ENCODE results near the gene PCDHB10.
"Not testable (repeated sequence)": the region's sequence is repeated elsewhere in the genome, so short reads cannot be mapped to it uniquely, and the experiment has no call there.

DNA sequence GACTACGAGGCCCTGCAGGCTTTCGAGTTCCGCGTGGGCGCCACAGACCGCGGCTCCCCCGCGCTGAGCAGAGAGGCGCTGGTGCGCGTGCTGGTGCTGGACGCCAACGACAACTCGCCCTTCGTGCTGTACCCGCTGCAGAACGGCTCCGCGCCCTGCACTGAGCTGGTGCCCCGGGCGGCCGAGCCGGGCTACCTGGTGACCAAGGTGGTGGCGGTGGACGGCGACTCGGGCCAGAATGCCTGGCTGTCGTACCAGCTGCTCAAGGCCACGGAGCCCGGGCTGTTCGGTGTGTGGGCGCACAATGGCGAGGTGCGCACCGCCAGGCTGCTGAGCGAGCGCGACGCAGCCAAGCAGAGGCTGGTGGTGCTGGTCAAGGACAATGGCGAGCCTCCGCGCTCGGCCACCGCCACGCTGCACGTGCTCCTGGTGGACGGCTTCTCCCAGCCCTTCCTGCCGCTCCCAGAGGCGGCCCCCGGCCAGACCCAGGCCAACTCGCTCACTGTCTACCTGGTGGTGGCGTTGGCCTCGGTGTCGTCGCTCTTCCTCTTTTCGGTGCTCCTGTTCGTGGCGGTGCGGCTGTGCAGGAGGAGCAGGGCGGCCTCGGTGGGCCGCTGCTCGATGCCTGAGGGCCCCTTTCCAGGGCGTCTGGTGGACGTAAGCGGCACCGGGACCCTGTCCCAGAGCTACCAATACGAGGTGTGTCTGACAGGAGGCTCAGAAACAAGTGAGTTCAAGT, 7.9 kb upstream of the PCDHB10 start:
- not testable (repeated sequence) for TF ChIP-seq ZNF12 (CRISPR knock-in tag; IDR thresholded peaks at IDR 0.05); ELF1 (tag; IDR thresholded peaks at IDR 0.05); TRIM24 (IDR thresholded peaks at IDR 0.05); YY1 (IDR thresholded peaks at IDR 0.05; ENCODE audit: borderline replicate concordance in 1 of 3, control insufficient read depth in 1 of 3, extremely low read depth in 1 of 3, insufficient read depth in 3 of 3, insufficient read length in 1 of 3, insufficient replicate concordance in 2 of 3, low read depth in 1 of 3, low read length in 2 of 3); SIN3A (IDR thresholded peaks at IDR 0.05; ENCODE audit: borderline replicate concordance in 2 of 2, control insufficient read depth in 1 of 2, low read depth in 2 of 2, low read length in 2 of 2); MAFK (IDR thresholded peaks at IDR 0.05; ENCODE audit: low read length); PPARD (CRISPR knock-in tag; IDR thresholded peaks at IDR 0.05); KLF1 (tag; IDR thresholded peaks at IDR 0.05); PTBP1 (IDR thresholded peaks at IDR 0.05; ENCODE audit: low read depth, low read length); FOXK1 (CRISPR knock-in tag; IDR thresholded peaks at IDR 0.05; ENCODE audit: borderline replicate concordance); ZNF274 (IDR thresholded peaks at IDR 0.05; ENCODE audit: borderline replicate concordance, low read depth, low read length); EHMT2 (IDR thresholded peaks at IDR 0.05)
- TF ChIP-seq, protein P1, sequence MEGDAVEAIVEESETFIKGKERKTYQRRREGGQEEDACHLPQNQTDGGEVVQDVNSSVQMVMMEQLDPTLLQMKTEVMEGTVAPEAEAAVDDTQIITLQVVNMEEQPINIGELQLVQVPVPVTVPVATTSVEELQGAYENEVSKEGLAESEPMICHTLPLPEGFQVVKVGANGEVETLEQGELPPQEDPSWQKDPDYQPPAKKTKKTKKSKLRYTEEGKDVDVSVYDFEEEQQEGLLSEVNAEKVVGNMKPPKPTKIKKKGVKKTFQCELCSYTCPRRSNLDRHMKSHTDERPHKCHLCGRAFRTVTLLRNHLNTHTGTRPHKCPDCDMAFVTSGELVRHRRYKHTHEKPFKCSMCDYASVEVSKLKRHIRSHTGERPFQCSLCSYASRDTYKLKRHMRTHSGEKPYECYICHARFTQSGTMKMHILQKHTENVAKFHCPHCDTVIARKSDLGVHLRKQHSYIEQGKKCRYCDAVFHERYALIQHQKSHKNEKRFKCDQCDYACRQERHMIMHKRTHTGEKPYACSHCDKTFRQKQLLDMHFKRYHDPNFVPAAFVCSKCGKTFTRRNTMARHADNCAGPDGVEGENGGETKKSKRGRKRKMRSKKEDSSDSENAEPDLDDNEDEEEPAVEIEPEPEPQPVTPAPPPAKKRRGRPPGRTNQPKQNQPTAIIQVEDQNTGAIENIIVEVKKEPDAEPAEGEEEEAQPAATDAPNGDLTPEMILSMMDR (IDR thresholded peaks at IDR 0.05 in 2 of 3, conservative IDR thresholded peaks at IDR 0.05 in 1 of 3; ENCODE audit: insufficient read depth in 2 of 3, low read depth in 1 of 3, low read length in 3 of 3): not testable (repeated sequence)
- TF ChIP-seq, protein P2, sequence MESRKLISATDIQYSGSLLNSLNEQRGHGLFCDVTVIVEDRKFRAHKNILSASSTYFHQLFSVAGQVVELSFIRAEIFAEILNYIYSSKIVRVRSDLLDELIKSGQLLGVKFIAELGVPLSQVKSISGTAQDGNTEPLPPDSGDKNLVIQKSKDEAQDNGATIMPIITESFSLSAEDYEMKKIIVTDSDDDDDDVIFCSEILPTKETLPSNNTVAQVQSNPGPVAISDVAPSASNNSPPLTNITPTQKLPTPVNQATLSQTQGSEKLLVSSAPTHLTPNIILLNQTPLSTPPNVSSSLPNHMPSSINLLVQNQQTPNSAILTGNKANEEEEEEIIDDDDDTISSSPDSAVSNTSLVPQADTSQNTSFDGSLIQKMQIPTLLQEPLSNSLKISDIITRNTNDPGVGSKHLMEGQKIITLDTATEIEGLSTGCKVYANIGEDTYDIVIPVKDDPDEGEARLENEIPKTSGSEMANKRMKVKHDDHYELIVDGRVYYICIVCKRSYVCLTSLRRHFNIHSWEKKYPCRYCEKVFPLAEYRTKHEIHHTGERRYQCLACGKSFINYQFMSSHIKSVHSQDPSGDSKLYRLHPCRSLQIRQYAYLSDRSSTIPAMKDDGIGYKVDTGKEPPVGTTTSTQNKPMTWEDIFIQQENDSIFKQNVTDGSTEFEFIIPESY (CRISPR knock-in tag; IDR thresholded peaks at IDR 0.05): not testable (repeated sequence)

Measured in K562 (cell line).